Measurements from ENCODE around the gene ITPR2.

The ITPR2 gene

GRCh38 chr12:26696613-26697092 lies 136.3 kb downstream of the ITPR2 start:
- Mint-ChIP-seq H3K4me1 (ENCODE audit: low read depth) (peaks cover 5% of the 10 kb centered on the region), H3K36me3 (ENCODE audit: low read depth) (peaks cover 70% of the 10 kb centered on the region), H3K27me3 (no peaks in the 10 kb centered on the region), H3K9me3 (no peaks in the 10 kb centered on the region), H3K27ac (no peak overlapping the region), H3K4me3 (no peak overlapping the region)
- DNase-seq, result no peak

- Mint-ChIP-seq H3K27me3 (no peaks in the 10 kb centered on the region), H3K9me3 (no peaks in the 10 kb centered on the region), H3K4me1 (ENCODE audit: low read depth) (peaks cover 5% of the 10 kb centered on the region), H3K27ac (no peak overlapping the region), H3K36me3 (ENCODE audit: low read depth) (peaks cover 75% of the 10 kb centered on the region), H3K4me3 (no peak overlapping the region)
- DNase-seq, result no peak
Measured at GRCh38 chr12:26696048-26696612, 136.9 kb downstream of the ITPR2 start.

- H3K9me3 Mint-ChIP-seq, result no peaks in the 10 kb centered on the region
- peaks cover 78% of the 10 kb centered on the region for H3K36me3 Mint-ChIP-seq (ENCODE audit: low read depth)
- no peak overlapping the region for H3K4me3 Mint-ChIP-seq
- no peaks in the 10 kb centered on the region for H3K27me3 Mint-ChIP-seq
- H3K4me1 Mint-ChIP-seq (ENCODE audit: low read depth), result peaks cover 5% of the 10 kb centered on the region
- DNase-seq, result no peak
- H3K27ac Mint-ChIP-seq, result no peak overlapping the region
Measured at GRCh38 chr12:26694402-26694801, 138.6 kb downstream of the ITPR2 start.

- Mint-ChIP-seq H3K4me1 (ENCODE audit: low read depth) (peaks cover 1% of the 10 kb centered on the region), H3K27ac (no peak overlapping the region), H3K36me3 (ENCODE audit: low read depth) (peaks cover 72% of the 10 kb centered on the region), H3K4me3 (no peak overlapping the region), H3K27me3 (no peaks in the 10 kb centered on the region), H3K9me3 (no peaks in the 10 kb centered on the region)
- DNase-seq, result no peak
Measured at GRCh38 chr12:26692407-26692806, 140.6 kb downstream of the ITPR2 start.

GRCh38 chr12:26691234-26691970 lies 141.6 kb downstream of the ITPR2 start:
- Mint-ChIP-seq H3K4me3 (no peak overlapping the region), H3K4me1 (ENCODE audit: low read depth) (peaks cover 1% of the 10 kb centered on the region), H3K36me3 (ENCODE audit: low read depth) (peaks cover 72% of the 10 kb centered on the region), H3K9me3 (no peaks in the 10 kb centered on the region), H3K27ac (no peak overlapping the region), H3K27me3 (no peaks in the 10 kb centered on the region)
- DNase-seq, result no peak

- Mint-ChIP-seq H3K4me1 (ENCODE audit: low read depth) (peaks cover 1% of the 10 kb centered on the region), H3K27me3 (no peaks in the 10 kb centered on the region), H3K9me3 (peaks cover 3% of the 10 kb centered on the region), H3K4me3 (no peak overlapping the region), H3K27ac (no peak overlapping the region), H3K36me3 (ENCODE audit: low read depth) (peaks cover 70% of the 10 kb centered on the region)
- DNase-seq, result no peak
Measured at GRCh38 chr12:26690601-26691000, 142.4 kb downstream of the ITPR2 start.

- Mint-ChIP-seq H3K27ac (no peak overlapping the region), H3K4me1 (ENCODE audit: low read depth) (peaks cover 1% of the 10 kb centered on the region), H3K27me3 (no peaks in the 10 kb centered on the region), H3K36me3 (ENCODE audit: low read depth) (peaks cover 68% of the 10 kb centered on the region), H3K4me3 (no peak overlapping the region), H3K9me3 (peaks cover 4% of the 10 kb centered on the region)
- DNase-seq, result no peak
Measured at GRCh38 chr12:26689281-26689841, 143.6 kb downstream of the ITPR2 start.

GRCh38 chr12:26688344-26688904 lies 144.6 kb downstream of the ITPR2 start:
- Mint-ChIP-seq H3K4me1 (ENCODE audit: low read depth) (peaks cover 1% of the 10 kb centered on the region), H3K9me3 (peaks cover 4% of the 10 kb centered on the region), H3K4me3 (no peak overlapping the region), H3K36me3 (ENCODE audit: low read depth) (peaks cover 69% of the 10 kb centered on the region), H3K27me3 (no peaks in the 10 kb centered on the region), H3K27ac (no peak overlapping the region)
- DNase-seq, result no peak

- no peak overlapping the region for H3K27ac Mint-ChIP-seq
- H3K9me3 Mint-ChIP-seq, result peaks cover 4% of the 10 kb centered on the region
- H3K4me3 Mint-ChIP-seq, result no peak overlapping the region
- no peaks in the 10 kb centered on the region for H3K4me1 Mint-ChIP-seq (ENCODE audit: low read depth)
- DNase-seq, result no peak
- no peaks in the 10 kb centered on the region for H3K27me3 Mint-ChIP-seq
- peaks cover 73% of the 10 kb centered on the region for H3K36me3 Mint-ChIP-seq (ENCODE audit: low read depth)
Measured at GRCh38 chr12:26686408-26686807, 146.6 kb downstream of the ITPR2 start.

- peaks cover 1% of the 10 kb centered on the region for H3K4me1 Mint-ChIP-seq (ENCODE audit: low read depth)
- no peak overlapping the region for H3K27ac Mint-ChIP-seq
- DNase-seq, result no peak
- peaks cover 76% of the 10 kb centered on the region for H3K36me3 Mint-ChIP-seq (ENCODE audit: low read depth)
- no peaks in the 10 kb centered on the region for H3K27me3 Mint-ChIP-seq
- peaks cover 4% of the 10 kb centered on the region for H3K9me3 Mint-ChIP-seq
- no peak overlapping the region for H3K4me3 Mint-ChIP-seq
Measured at GRCh38 chr12:26684101-26684500, 148.9 kb downstream of the ITPR2 start.

- no peak for DNase-seq
- Mint-ChIP-seq H3K4me3 (no peak overlapping the region), H3K27ac (no peak overlapping the region), H3K4me1 (ENCODE audit: low read depth) (peaks cover 1% of the 10 kb centered on the region), H3K9me3 (peaks cover 4% of the 10 kb centered on the region), H3K27me3 (no peaks in the 10 kb centered on the region), H3K36me3 (ENCODE audit: low read depth) (peaks cover 79% of the 10 kb centered on the region)
Measured at GRCh38 chr12:26683443-26683842, 149.6 kb downstream of the ITPR2 start.

GRCh38 chr12:26680727-26681455 lies 152.1 kb downstream of the ITPR2 start:
- Mint-ChIP-seq H3K9me3 (peaks cover 4% of the 10 kb centered on the region), H3K27me3 (no peaks in the 10 kb centered on the region), H3K4me3 (no peak overlapping the region), H3K36me3 (ENCODE audit: low read depth) (peaks cover 76% of the 10 kb centered on the region), H3K27ac (peak overlapping the region; percentile 33), H3K4me1 (ENCODE audit: low read depth) (peaks cover 1% of the 10 kb centered on the region)
- DNase-seq, result no peak

- Mint-ChIP-seq H3K9me3 (no peaks in the 10 kb centered on the region), H3K36me3 (ENCODE audit: low read depth) (peaks cover 65% of the 10 kb centered on the region), H3K4me1 (ENCODE audit: low read depth) (peaks cover 1% of the 10 kb centered on the region), H3K27ac (peak overlapping the region; percentile 26), H3K4me3 (no peak overlapping the region), H3K27me3 (no peaks in the 10 kb centered on the region)
- DNase-seq, result no peak
Measured at GRCh38 chr12:26678697-26679660, 154.0 kb downstream of the ITPR2 start.
